H9 (cell line): ENCODE data around the gene TSHB. TPM values are rescaled to one million over a fixed set of nuclear protein-coding genes. Genes with fewer than 3 reads are reported as not detected.

Source experiments
- DNase-seq: peaks from one replicate; pipeline ENCODE4 v3.0.0-alpha.2; 2017
- H2AFZ ChIP-seq: one replicate; pipeline ENCODE4 v1.6.1; 2013; ENCODE audit warnings: mild to moderate bottlenecking, low read length, control low read depth, moderate library complexity
- H2AK5ac ChIP-seq: 2 replicates; pipeline ENCODE4 v1.6.1; 2013; ENCODE audit warnings: low read length, control low read depth, mixed read lengths; ENCODE audit not compliant: insufficient read length
- H2BK120ac ChIP-seq: one replicate; pipeline ENCODE4 v1.6.1; 2013; ENCODE audit warnings: low read depth, mild to moderate bottlenecking, low read length, control low read depth, inconsistent platforms; ENCODE audit not compliant: poor library complexity, severe bottlenecking
- H2BK12ac ChIP-seq: 2 replicates; pipeline ENCODE4 v1.6.1; 2013; ENCODE audit warnings: low read length, control low read depth, mixed read lengths, low read depth; ENCODE audit not compliant: insufficient read length
- H2BK15ac ChIP-seq: 2 replicates; pipeline ENCODE4 v1.6.1; 2013; ENCODE audit warnings: low read depth, low read length, control low read depth
- H2BK20ac ChIP-seq: one replicate; pipeline ENCODE4 v1.6.1; 2013; ENCODE audit warnings: low read depth, mild to moderate bottlenecking, low read length, control low read depth, inconsistent platforms; ENCODE audit not compliant: poor library complexity, severe bottlenecking
- H2BK5ac ChIP-seq: 2 replicates; pipeline ENCODE4 v1.6.1; 2013; ENCODE audit warnings: low read length, control low read depth, mixed read lengths; ENCODE audit not compliant: insufficient read length
- H3K14ac ChIP-seq: 2 replicates; pipeline ENCODE4 v1.6.1; 2013; ENCODE audit warnings: low read length, control low read depth; ENCODE audit not compliant: insufficient read depth
- H3K18ac ChIP-seq: 2 replicates; pipeline ENCODE4 v1.6.1; 2013; ENCODE audit warnings: low read depth, mild to moderate bottlenecking, mixed read lengths, low read length, control low read depth; ENCODE audit not compliant: insufficient read length
- H3K23ac ChIP-seq: 2 replicates; pipeline ENCODE4 v1.6.1; 2013; ENCODE audit warnings: low read length, control low read depth, mixed read lengths, low read depth; ENCODE audit not compliant: insufficient read length
- H3K23me2 ChIP-seq: 2 replicates; pipeline ENCODE4 v1.6.1; 2013; ENCODE audit warnings: low read depth, mild to moderate bottlenecking, mixed read lengths, low read length, control low read depth; ENCODE audit not compliant: insufficient read length, poor library complexity, severe bottlenecking
- H3K27ac ChIP-seq: 2 replicates; pipeline ENCODE4 v1.5.1; 2013; ENCODE audit warnings: low read length, control low read depth, mixed read lengths, low read depth; ENCODE audit not compliant: insufficient read length
- H3K27me3 ChIP-seq: 2 replicates; pipeline ENCODE4 v1.6.1; 2013; ENCODE audit warnings: low read length, control low read depth, inconsistent platforms; ENCODE audit not compliant: insufficient read depth
- H3K4ac ChIP-seq: 2 replicates; pipeline ENCODE4 v1.6.1; 2013; ENCODE audit warnings: low read depth, mild to moderate bottlenecking, control low read depth, inconsistent platforms, low read length, moderate library complexity
- H3K4me1 ChIP-seq: 2 replicates; pipeline ENCODE4 v1.6.1; 2013; ENCODE audit warnings: low read length, control low read depth, inconsistent platforms; ENCODE audit not compliant: insufficient read depth
- H3K4me2 ChIP-seq: 2 replicates; pipeline ENCODE4 v1.6.1; 2013; ENCODE audit warnings: low read length, control low read depth, mixed read lengths; ENCODE audit not compliant: insufficient read length, insufficient read depth
- H3K56ac ChIP-seq: 2 replicates; pipeline ENCODE4 v1.6.1; 2013; ENCODE audit warnings: low read depth, mild to moderate bottlenecking, mixed read lengths, low read length, control low read depth; ENCODE audit not compliant: insufficient read length
- H3K79me1 ChIP-seq: 2 replicates; pipeline ENCODE4 v1.6.1; 2013; ENCODE audit warnings: low read depth, mild to moderate bottlenecking, moderate library complexity, low read length, control low read depth, inconsistent platforms; ENCODE audit not compliant: insufficient read depth, poor library complexity, severe bottlenecking
- H3K79me2 ChIP-seq: 2 replicates; pipeline ENCODE4 v1.6.1; 2013; ENCODE audit warnings: low read length, control low read depth, inconsistent platforms; ENCODE audit not compliant: insufficient read depth
- H3K9ac ChIP-seq: 2 replicates; pipeline ENCODE4 v1.6.1; 2013; ENCODE audit warnings: low read length, control low read depth, mixed read lengths; ENCODE audit not compliant: insufficient read length; ENCODE audit errors: extremely low read depth
- H3K9me3 ChIP-seq: one replicate; pipeline ENCODE4 v1.6.1; 2013; ENCODE audit warnings: low read depth, low read length, inconsistent platforms; ENCODE audit not compliant: control insufficient read depth
- H3T11ph ChIP-seq: one replicate; pipeline ENCODE4 v1.6.1; 2013; ENCODE audit warnings: mild to moderate bottlenecking, low read length, control low read depth, inconsistent platforms
- H4K20me1 ChIP-seq: one replicate; pipeline ENCODE4 v1.6.1; 2013; ENCODE audit not compliant: control insufficient read depth, insufficient read length, insufficient read depth
- H4K5ac ChIP-seq: 2 replicates; pipeline ENCODE4 v1.6.1; 2013; ENCODE audit warnings: low read depth, mild to moderate bottlenecking, mixed read lengths, low read length, control low read depth; ENCODE audit not compliant: insufficient read length
- H4K8ac ChIP-seq: replicated peaks from 2 replicates; pipeline ENCODE4 v1.6.1; 2013; ENCODE audit warnings: low read length, control low read depth, mixed read lengths, low read depth; ENCODE audit not compliant: insufficient read length
- H4K91ac ChIP-seq: 2 replicates; pipeline ENCODE4 v1.6.1; 2013; ENCODE audit warnings: low read depth, mild to moderate bottlenecking, moderate library complexity, mixed read lengths, low read length, control low read depth; ENCODE audit not compliant: insufficient read length
- H3K27ac Mint-ChIP-seq, 3 experiments: 2 replicates in 2 of 3; 3 replicates in 1 of 3; pipeline ENCODE4 v1.8.0; 2020 to 2021; ENCODE audit warnings: mixed read lengths in 3 of 3, mild to moderate bottlenecking in 1 of 3, moderate library complexity in 1 of 3
- H3K27me3 Mint-ChIP-seq: 2 replicates; pipeline ENCODE4 v1.8.0; 2021; ENCODE audit warnings: low read depth, mild to moderate bottlenecking, moderate library complexity, mixed read lengths
- H3K36me3 Mint-ChIP-seq, 3 experiments: 2 replicates in 2 of 3; 3 replicates in 1 of 3; pipeline ENCODE4 v1.8.0; 2020 to 2021; ENCODE audit warnings: low read depth in 3 of 3, mixed read lengths in 3 of 3; ENCODE audit not compliant: insufficient read depth in 1 of 3
- H3K4me1 Mint-ChIP-seq, 2 experiments: 2 replicates each; pipeline ENCODE4 v1.8.0; 2020; ENCODE audit warnings: mixed read lengths in 2 of 2
- H3K4me3 Mint-ChIP-seq, 2 experiments: 2 replicates in 1 of 2; 3 replicates in 1 of 2; pipeline ENCODE4 v1.8.0; 2020 to 2021; ENCODE audit warnings: mild to moderate bottlenecking in 2 of 2, mixed read lengths in 2 of 2, moderate library complexity in 1 of 2
- H3K9me3 Mint-ChIP-seq, 2 experiments: 2 replicates in 1 of 2; 3 replicates in 1 of 2; pipeline ENCODE4 v1.8.0; 2020; ENCODE audit warnings: mild to moderate bottlenecking in 2 of 2, mixed read lengths in 2 of 2, moderate library complexity in 1 of 2
- CTCF ChIP-seq: fragments of 200-600 bp; sonication (generic); conservative IDR thresholded peaks from 3 replicates; pipeline ENCODE4 v1.8.0; 2021; ENCODE audit warnings: antibody characterized with exemption, mild to moderate bottlenecking
- WGBS: extraction: QIAGEN DNeasy Blood & Tissue Kit; methylation state at CpG from one replicate; pipeline ENCODE4 v1.1.7; 2013; ENCODE audit warnings: missing lambda C conversion rate, low lambda C conversion rate, mixed read lengths; ENCODE audit not compliant: insufficient read length; ENCODE audit errors: extremely low coverage; 5-methylcytosine and 5-hydroxymethylcytosine counted together
- total RNA-seq: library from RNA; stranded (reverse); gene quantifications from 2 replicates; pipeline ENCODE4 v1.2.1, GENCODE V29; 2021

The TSHB gene
- total RNA-seq, 1 experiment from 2014 or later: not detected

DNA sequence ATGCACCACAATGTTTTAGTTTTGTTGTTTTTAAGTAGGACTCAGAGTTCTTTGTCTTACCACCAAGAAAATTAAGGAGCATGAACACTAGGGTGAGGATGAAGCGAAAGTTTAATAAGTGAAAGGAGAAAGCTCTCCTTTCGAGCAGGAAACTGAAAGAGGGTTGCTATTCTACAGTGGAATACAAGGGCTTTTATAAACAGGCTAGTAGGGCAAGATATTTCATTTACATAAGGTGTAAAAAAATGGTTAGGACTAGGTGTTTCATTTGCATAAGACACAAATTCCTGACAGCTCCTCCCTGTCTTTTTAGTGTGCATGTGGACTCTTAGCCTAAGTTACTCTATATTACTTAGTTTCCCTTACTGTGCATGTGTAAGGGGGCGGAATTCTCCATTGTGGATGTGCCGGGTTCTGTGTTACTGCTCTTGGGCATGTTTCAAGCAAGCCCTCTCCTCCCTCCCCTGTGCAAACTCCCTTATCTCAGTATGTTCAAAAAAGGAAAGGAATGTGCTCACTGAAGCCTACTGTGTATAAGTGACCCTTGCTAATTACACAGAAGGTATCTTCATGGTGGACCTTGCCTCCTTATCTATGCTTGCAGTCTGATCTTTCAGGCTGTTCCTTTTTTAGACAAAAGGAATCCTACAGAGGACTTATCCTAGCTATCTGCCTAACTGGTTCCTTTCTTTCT is 7.3 kb downstream of the TSHB start:
- Histone ChIP-seq H3K79me1 (no peaks in the 10 kb centered on the region), H3K27ac (no peak overlapping the region), H3K23me2 (no peaks in the 10 kb centered on the region), H4K91ac (no peak overlapping the region), H2BK12ac (no peak overlapping the region), H2BK20ac (no peak overlapping the region), H2BK15ac (no peak overlapping the region), H4K5ac (no peak overlapping the region), H2AK5ac (no peak overlapping the region), H3T11ph (no peak overlapping the region), H3K23ac (no peak overlapping the region), H2AFZ (no peak overlapping the region), H4K8ac (no peak overlapping the region), H3K4me2 (no peak overlapping the region), H3K4me1 (no peaks in the 10 kb centered on the region), H3K14ac (no peak overlapping the region), H4K20me1 (no peaks in the 10 kb centered on the region), H3K9ac (no peak overlapping the region), H3K18ac (no peak overlapping the region), H2BK5ac (no peak overlapping the region), H2BK120ac (no peak overlapping the region), H3K27me3 (no peaks in the 10 kb centered on the region), H3K56ac (no peak overlapping the region), H3K4ac (no peak overlapping the region), H3K9me3 (no peaks in the 10 kb centered on the region), H3K79me2 (no peaks in the 10 kb centered on the region)
- Mint-ChIP-seq H3K4me3 (no peak overlapping the region), H3K27ac (no peak overlapping the region), H3K4me1 (no peaks in the 10 kb centered on the region; a peak in 1 of 4 replicates), H3K36me3 (no peaks in the 10 kb centered on the region), H3K9me3 (no peaks in the 10 kb centered on the region), H3K27me3 (no peaks in the 10 kb centered on the region)
- TF ChIP-seq CTCF: no peak
- no CpG with 5 or more reads among the region's 4 CpGs for WGBS
- no peak for DNase-seq
